Epithelial cell of proximal tubule (primary cell): ENCODE data around the gene PRDM16. TPM values are rescaled to one million over a fixed set of nuclear protein-coding genes. Genes with fewer than 3 reads are reported as not detected.

Experiments used
- DNase-seq: peaks from one replicate; pipeline ENCODE4 v3.0.0-alpha.2; 2011; ENCODE audit warnings: low read depth
- H3K4me3 ChIP-seq: 2 replicates; pipeline ENCODE4 v1.5.1; 2011; ENCODE audit warnings: low read depth, mild to moderate bottlenecking, low read length
- CTCF ChIP-seq: conservative IDR thresholded peaks from 2 replicates; pipeline ENCODE4 v1.5.1; 2012; ENCODE audit warnings: low read depth, mild to moderate bottlenecking, low read length
- total RNA-seq: library from RNA; depleted of rRNA; stranded (reverse); fragments of >200 nt; gene quantifications from 2 replicates; pipeline ENCODE4 v1.2.3, GENCODE V29; 2015

Gene PRDM16
- total RNA-seq, 1 donor from 2014 or later: 0.06 TPM

- TF ChIP-seq CTCF: no peak
- H3K4me3 ChIP-seq: no peak overlapping the region
- DNase-seq: no peak
These were observed 398.4 kb downstream of the PRDM16 start for GRCh38 chr1:3467096-3468036.

GRCh38 chr1:3468236-3469103, 399.5 kb downstream of the PRDM16 start:
- TF ChIP-seq CTCF: no peak
- no peak for DNase-seq
- H3K4me3 ChIP-seq: no peak overlapping the region

GRCh38 chr1:3469104-3469848, 400.3 kb downstream of the PRDM16 start:
- no peak for TF ChIP-seq CTCF
- DNase-seq: no peak
- no peak overlapping the region for H3K4me3 ChIP-seq

- no peak overlapping the region for H3K4me3 ChIP-seq
- DNase-seq: no peak
- no peak for TF ChIP-seq CTCF
These were observed 401.0 kb downstream of the PRDM16 start for GRCh38 chr1:3469849-3470649.

GRCh38 chr1:3470650-3471355, 401.8 kb downstream of the PRDM16 start:
- H3K4me3 ChIP-seq: no peak overlapping the region
- DNase-seq: no peak
- TF ChIP-seq CTCF: no peak
